H1 (cell line): Measurements from ENCODE around the gene FBLN5. TPM values are rescaled to one million over a fixed set of nuclear protein-coding genes. Genes with fewer than 3 reads are reported as not detected.
A peak's percentile ranks its signal among the peaks of the same experiment; 100 is the strongest.

Experiments used
- CTCF ChIA-PET: fragments of 300-600 bp; sonication (Branson Sonifier 250); formaldehyde crosslinking; loops from one replicate; lab custom pipeline; 2021; ENCODE audit not compliant: partially characterized antibody; lab: Charles Lee
- POLR2A ChIA-PET: fragments of 300-600 bp; sonication (Branson Sonifier 250); formaldehyde crosslinking; loops from one replicate; lab custom pipeline; 2021; ENCODE audit warnings: inconsistent platforms; ENCODE audit not compliant: partially characterized antibody; lab: Charles Lee
- DNase-seq, 2 experiments: peaks; one replicate each; pipeline versions ENCODE4 v3.0.0 to v3.0.0-alpha.2; 2010 to 2022; ENCODE audit warnings: low spot score in 2 of 2, low read depth in 1 of 2, mixed read lengths in 1 of 2
- FAIRE-seq: peaks from 2 replicates; lab custom pipeline; 2011; peaks lifted over from hg19 to GRCh38; lab: Jason Lieb, UNC
- H2AFZ ChIP-seq: 2 replicates; pipeline ENCODE4 v1.8.1; 2012; ENCODE audit warnings: low read length, inconsistent platforms
- H2AK5ac ChIP-seq: 2 replicates; pipeline ENCODE4 v1.6.1; 2013; ENCODE audit warnings: low read depth, low read length
- H2BK120ac ChIP-seq: replicated peaks from 2 replicates; pipeline ENCODE3; 2013; ENCODE audit warnings: low read depth, low read length, inconsistent platforms
- H2BK12ac ChIP-seq: 2 replicates; pipeline ENCODE4 v1.6.1; 2013; ENCODE audit warnings: low read depth, low read length
- H2BK15ac ChIP-seq: 2 replicates; pipeline ENCODE4 v1.6.1; 2013; ENCODE audit warnings: low read length
- H2BK20ac ChIP-seq: 2 replicates; pipeline ENCODE4 v1.6.1; 2013; ENCODE audit warnings: low read length
- H2BK5ac ChIP-seq: 2 replicates; pipeline ENCODE4 v1.6.1; 2013; ENCODE audit warnings: low read depth, low read length
- H3K14ac ChIP-seq: 2 replicates; pipeline ENCODE4 v1.6.1; 2013; ENCODE audit warnings: inconsistent platforms; ENCODE audit not compliant: insufficient read length
- H3K18ac ChIP-seq: 2 replicates; pipeline ENCODE4 v1.6.1; 2013; ENCODE audit warnings: low read length; ENCODE audit errors: extremely low read depth
- H3K23ac ChIP-seq: 2 replicates; pipeline ENCODE4 v1.6.1; 2013; ENCODE audit warnings: inconsistent platforms; ENCODE audit not compliant: insufficient read length
- H3K23me2 ChIP-seq: 2 replicates; pipeline ENCODE4 v1.6.1; 2013; ENCODE audit warnings: low read depth, low read length
- H3K27ac ChIP-seq: 2 replicates; pipeline ENCODE4 v1.6.1; 2011; ENCODE audit warnings: low read depth, low read length, inconsistent platforms
- H3K27me3 ChIP-seq, 4 experiments: replicated peaks in 1 of 4; 1 replicate in 1 of 4; 2 replicates in 3 of 4; pipeline versions ENCODE4 v1.6.1 to v1.8.1; 2011 to 2013; ENCODE audit warnings: low read length in 3 of 4, mild to moderate bottlenecking in 3 of 4, inconsistent platforms in 2 of 4, mixed read lengths in 2 of 4, moderate library complexity in 1 of 4; ENCODE audit not compliant: control insufficient read depth in 3 of 4, insufficient read depth in 3 of 4; ENCODE audit errors: extremely low read depth in 1 of 4
- H3K36me3 ChIP-seq, 4 experiments: 2 replicates each; pipeline versions ENCODE4 v1.6.1 to v1.8.1; 2011 to 2013; ENCODE audit warnings: mild to moderate bottlenecking in 4 of 4, low read length in 3 of 4, moderate library complexity in 2 of 4, control low read depth in 1 of 4, inconsistent platforms in 1 of 4; ENCODE audit not compliant: insufficient read depth in 4 of 4, control insufficient read depth in 2 of 4
- H3K4ac ChIP-seq: replicated peaks from 2 replicates; pipeline ENCODE3; 2013; ENCODE audit warnings: low read length, low read depth, mixed read lengths, inconsistent platforms; ENCODE audit not compliant: insufficient read length
- H3K4me1 ChIP-seq, 4 experiments: replicated peaks in 1 of 4; 1 replicate in 1 of 4; 2 replicates in 3 of 4; pipeline versions ENCODE4 v1.6.1 to v1.8.1; 2011 to 2013; ENCODE audit warnings: low read length in 3 of 4, inconsistent platforms in 2 of 4, mixed read lengths in 1 of 4; ENCODE audit not compliant: insufficient read depth in 4 of 4, control insufficient read depth in 3 of 4
- H3K4me2 ChIP-seq, 2 experiments: 2 replicates each; pipeline versions ENCODE4 v1.6.1 to v1.8.1; 2011 to 2013; ENCODE audit warnings: low read depth in 2 of 2, low read length in 2 of 2, control low read depth in 1 of 2, inconsistent platforms in 1 of 2, mild to moderate bottlenecking in 1 of 2; ENCODE audit not compliant: insufficient read depth in 1 of 2
- H3K4me3 ChIP-seq, 4 experiments: fragments of 200-600, 300-600 bp in 1 of 4; sonication (generic), shearing (Covaris generic), sonication (Bioruptor Twin) in 1 of 4; 2 replicates each; pipeline versions ENCODE4 v1.5.1 to v1.8.1; 2011 to 2016; ENCODE audit warnings: low read length in 4 of 4, low read depth in 3 of 4, control low read depth in 2 of 4, inconsistent platforms in 2 of 4, mild to moderate bottlenecking in 2 of 4, mixed read lengths in 1 of 4, moderate library complexity in 1 of 4; ENCODE audit not compliant: insufficient read depth in 2 of 4; ENCODE audit errors: extremely low read depth in 1 of 4
- H3K56ac ChIP-seq: replicated peaks from 2 replicates; pipeline ENCODE3; 2013; ENCODE audit warnings: low read depth, mild to moderate bottlenecking, mixed read lengths, low read length, inconsistent platforms; ENCODE audit not compliant: insufficient read length
- H3K79me1 ChIP-seq: 2 replicates; pipeline ENCODE4 v1.6.1; 2013; ENCODE audit warnings: low read depth, low read length, control low read depth
- H3K79me2 ChIP-seq, 2 experiments: 2 replicates each; pipeline versions ENCODE4 v1.6.1 to v1.8.1; 2012 to 2013; ENCODE audit warnings: low read length in 2 of 2, mild to moderate bottlenecking in 2 of 2, inconsistent platforms in 1 of 2; ENCODE audit not compliant: insufficient read depth in 2 of 2, control insufficient read depth in 1 of 2
- H3K9ac ChIP-seq, 4 experiments: replicated peaks in 1 of 4; 1 replicate in 1 of 4; 2 replicates in 3 of 4; pipeline versions ENCODE4 v1.6.1 to v1.8.1; 2011 to 2013; ENCODE audit warnings: low read depth in 3 of 4, low read length in 3 of 4, control low read depth in 2 of 4, mild to moderate bottlenecking in 2 of 4, moderate library complexity in 2 of 4, inconsistent platforms in 1 of 4; ENCODE audit errors: extremely low read depth in 1 of 4
- H3K9me3 ChIP-seq, 2 experiments: 2 replicates each; pipeline versions ENCODE4 v1.6.1 to v1.8.1; 2012 to 2013; ENCODE audit warnings: mild to moderate bottlenecking in 2 of 2, moderate library complexity in 2 of 2, control low read depth in 1 of 2, inconsistent platforms in 1 of 2, low read depth in 1 of 2, low read length in 1 of 2, mixed read lengths in 1 of 2; ENCODE audit not compliant: insufficient read depth in 2 of 2
- H4K20me1 ChIP-seq, 2 experiments: replicated peaks in 1 of 2; 2 replicates each; pipeline versions ENCODE3 to v1.8.1; 2011 to 2013; ENCODE audit warnings: inconsistent platforms in 2 of 2, low read length in 2 of 2, mild to moderate bottlenecking in 1 of 2; ENCODE audit not compliant: insufficient read depth in 2 of 2, control insufficient read depth in 1 of 2
- H4K5ac ChIP-seq: 2 replicates; pipeline ENCODE4 v1.6.1; 2013; ENCODE audit warnings: low read length, low read depth, mixed read lengths, inconsistent platforms; ENCODE audit not compliant: insufficient read length
- H4K8ac ChIP-seq: 2 replicates; pipeline ENCODE4 v1.8.0; 2013; ENCODE audit warnings: mild to moderate bottlenecking, moderate library complexity, low read length, inconsistent platforms; ENCODE audit not compliant: insufficient read depth; ENCODE audit errors: extremely low read depth
- H4K91ac ChIP-seq: replicated peaks from 2 replicates; pipeline ENCODE3; 2013; ENCODE audit warnings: low read length, mixed read lengths, inconsistent platforms; ENCODE audit not compliant: insufficient read length
- WGBS, 2 experiments: shearing (Covaris generic) in 1 of 2; methylation state at CpG; one replicate each; pipeline versions ENCODE4 v1.1.6 to v1.1.7; 2013 to 2015; ENCODE audit warnings: low lambda C conversion rate in 2 of 2, mixed read lengths in 2 of 2, inconsistent platforms in 1 of 2, low coverage in 1 of 2, missing lambda C conversion rate in 1 of 2; ENCODE audit not compliant: insufficient replicate concordance in 2 of 2, insufficient coverage in 1 of 2, insufficient read length in 1 of 2; ENCODE audit errors: extremely low coverage in 1 of 2, missing lambda C conversion rate in 1 of 2; 5-methylcytosine and 5-hydroxymethylcytosine counted together
- polyA plus RNA-seq, 7 experiments: library from polyadenylated mRNA; depleted of rRNA in 3 of 7; stranded (reverse) in 5 of 7; unstranded in 2 of 7; fragments of >200 nt in 5 of 7; fragments of 200-250 nt in 2 of 7; gene quantifications; 1 replicate in 5 of 7; 2 replicates in 1 of 7; 4 replicates in 1 of 7; pipeline versions ENCODE4 v1.2.1 to v1.2.3, GENCODE V29; 2011 to 2013; ENCODE audit warnings: missing spikeins in 2 of 7, mixed read lengths in 2 of 7
- total RNA-seq: library from RNA; stranded (reverse); fragmentation: NEBNext Ultra II Directional; extraction: Animal tissue kit (Norgen Biotek cat#: 25700); gene quantifications from 2 replicates; pipeline ENCODE4 v1.2.1, GENCODE V29; 2021
- TF ChIP-seq, protein P1 (sequence below), 3 experiments: IDR thresholded peaks; 1 replicate in 2 of 3; 2 replicates in 1 of 3; pipeline versions ENCODE4 v1.5.1 to v1.6.1; 2011; ENCODE audit warnings: low read length in 3 of 3, mild to moderate bottlenecking in 3 of 3, inconsistent platforms in 2 of 3, low read depth in 1 of 3, moderate library complexity in 1 of 3; ENCODE audit not compliant: insufficient read depth in 1 of 3; ENCODE audit errors: control extremely low read depth in 1 of 3

FBLN5 gene
- total and polyA plus RNA-seq, 2 of the 8 experiments (the other 6 are each of a cell fraction or from before 2014, with no cell fraction given): 0.88 to 3.5 TPM

GRCh38 chr14:91834571-91834970 is 112.9 kb downstream of the FBLN5 start:
- no peak overlapping the region for H3K23ac ChIP-seq
- no peak overlapping the region for H2BK12ac ChIP-seq
- H3K27me3 ChIP-seq: no peaks in the 10 kb centered on the region
- peak; percentile 7 for FAIRE-seq
- no peak overlapping the region for H2BK20ac ChIP-seq
- H3K9me3 ChIP-seq: no peaks in the 10 kb centered on the region
- no peak overlapping the region for H2AK5ac ChIP-seq
- no peak overlapping the region for H3K56ac ChIP-seq
- H2BK120ac ChIP-seq: no peak overlapping the region
- 63% methylated on average over 2 of the region's 2 CpGs; no CpG with 5 or more reads in 1 of the 2 experiments for WGBS, 2 experiments
- no peak overlapping the region for H4K8ac ChIP-seq
- H3K18ac ChIP-seq: no peak overlapping the region
- H3K79me1 ChIP-seq: no peaks in the 10 kb centered on the region
- H2BK5ac ChIP-seq: no peak overlapping the region
- H2BK15ac ChIP-seq: no peak overlapping the region
- peak overlapping the region in 1 of 4 experiments; percentile 91; a peak in 1 of 8 replicates for H3K4me3 ChIP-seq
- ChIA-PET CTCF (interaction anchor here (1.9 kb wide), 1 partner anchor 33 kb away, joined by 4 read pairs; no protein-coding TSS in a partner anchor), POLR2A (no interaction called here)
- peaks cover 2% of the 10 kb centered on the region; the same call in 1 of the 2 replicates for H3K23me2 ChIP-seq
- no peak overlapping the region for H2AFZ ChIP-seq
- peaks cover 0 to 5% (median 3%) of the 10 kb centered on the region in 4 experiments; a peak in 3 of 7 replicates for H3K4me1 ChIP-seq
- no peak overlapping the region for H3K27ac ChIP-seq
- no peaks in the 10 kb centered on the region for H4K20me1 ChIP-seq
- no peak overlapping the region for H4K91ac ChIP-seq
- no peaks in the 10 kb centered on the region for H3K36me3 ChIP-seq
- peak overlapping the region in 1 of 2 experiments; percentile 67; a peak in 1 of 4 replicates for H3K4me2 ChIP-seq
- no peak overlapping the region for H3K14ac ChIP-seq
- DNase-seq: no peak
- H3K79me2 ChIP-seq: peaks cover 0 to 49% of the 10 kb centered on the region in 2 experiments; a peak in 2 of 4 replicates
- H3K9ac ChIP-seq: no peak overlapping the region
- no peak overlapping the region for H4K5ac ChIP-seq
- H3K4ac ChIP-seq: no peak overlapping the region
- TF ChIP-seq, protein P1, sequence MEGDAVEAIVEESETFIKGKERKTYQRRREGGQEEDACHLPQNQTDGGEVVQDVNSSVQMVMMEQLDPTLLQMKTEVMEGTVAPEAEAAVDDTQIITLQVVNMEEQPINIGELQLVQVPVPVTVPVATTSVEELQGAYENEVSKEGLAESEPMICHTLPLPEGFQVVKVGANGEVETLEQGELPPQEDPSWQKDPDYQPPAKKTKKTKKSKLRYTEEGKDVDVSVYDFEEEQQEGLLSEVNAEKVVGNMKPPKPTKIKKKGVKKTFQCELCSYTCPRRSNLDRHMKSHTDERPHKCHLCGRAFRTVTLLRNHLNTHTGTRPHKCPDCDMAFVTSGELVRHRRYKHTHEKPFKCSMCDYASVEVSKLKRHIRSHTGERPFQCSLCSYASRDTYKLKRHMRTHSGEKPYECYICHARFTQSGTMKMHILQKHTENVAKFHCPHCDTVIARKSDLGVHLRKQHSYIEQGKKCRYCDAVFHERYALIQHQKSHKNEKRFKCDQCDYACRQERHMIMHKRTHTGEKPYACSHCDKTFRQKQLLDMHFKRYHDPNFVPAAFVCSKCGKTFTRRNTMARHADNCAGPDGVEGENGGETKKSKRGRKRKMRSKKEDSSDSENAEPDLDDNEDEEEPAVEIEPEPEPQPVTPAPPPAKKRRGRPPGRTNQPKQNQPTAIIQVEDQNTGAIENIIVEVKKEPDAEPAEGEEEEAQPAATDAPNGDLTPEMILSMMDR (IDR thresholded peaks at IDR 0.05; ENCODE audit: control extremely low read depth in 1 of 3, insufficient read depth in 1 of 3, low read depth in 1 of 3, low read length in 3 of 3): peak in 1 of 3 experiments; percentile 32; a peak in 2 of 4 replicates
